GM12864 (cell line): Measurements from ENCODE around the gene LILRA1.
"Not testable (repeated sequence)": the region's sequence is repeated elsewhere in the genome, so short reads cannot be mapped to it uniquely, and the experiment has no call there.

Experiments
- DNase-seq: peaks from one replicate; pipeline ENCODE4 v3.0.0-alpha.2; 2011; ENCODE audit warnings: low read depth
- H3K4me3 ChIP-seq: 2 replicates; pipeline ENCODE4 v1.5.1; 2011; ENCODE audit warnings: mild to moderate bottlenecking, low read depth, low read length, control low read depth
- CTCF ChIP-seq: IDR thresholded peaks from 2 replicates; pipeline ENCODE4 v1.5.1; 2011; ENCODE audit warnings: low read depth, mild to moderate bottlenecking, moderate library complexity, low read length, control low read depth, inconsistent platforms; ENCODE audit errors: missing control alignments

Gene LILRA1

DNA sequence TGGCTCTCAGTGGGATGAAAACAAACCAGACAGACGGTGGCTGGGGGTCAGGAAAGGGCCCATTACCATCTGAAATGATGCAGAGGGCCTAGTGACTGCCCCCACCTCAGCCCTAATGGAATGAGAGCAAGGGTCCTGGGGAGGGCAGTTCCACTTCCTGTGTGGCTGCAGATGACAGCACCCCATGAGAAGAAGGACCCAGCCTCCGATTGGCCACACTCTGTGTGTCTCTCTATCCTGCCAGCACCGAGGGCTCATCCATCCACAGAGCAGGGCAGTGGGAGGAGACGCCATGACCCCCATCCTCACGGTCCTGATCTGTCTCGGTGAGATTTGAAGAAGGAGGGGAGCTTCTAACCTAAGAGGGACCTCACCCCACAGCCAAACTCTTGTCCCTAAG is 37.4 kb downstream of the LILRA1 start:
- TF ChIP-seq CTCF, result no peak
- DNase-seq, result no peak
- no peak overlapping the region for H3K4me3 ChIP-seq

DNA sequence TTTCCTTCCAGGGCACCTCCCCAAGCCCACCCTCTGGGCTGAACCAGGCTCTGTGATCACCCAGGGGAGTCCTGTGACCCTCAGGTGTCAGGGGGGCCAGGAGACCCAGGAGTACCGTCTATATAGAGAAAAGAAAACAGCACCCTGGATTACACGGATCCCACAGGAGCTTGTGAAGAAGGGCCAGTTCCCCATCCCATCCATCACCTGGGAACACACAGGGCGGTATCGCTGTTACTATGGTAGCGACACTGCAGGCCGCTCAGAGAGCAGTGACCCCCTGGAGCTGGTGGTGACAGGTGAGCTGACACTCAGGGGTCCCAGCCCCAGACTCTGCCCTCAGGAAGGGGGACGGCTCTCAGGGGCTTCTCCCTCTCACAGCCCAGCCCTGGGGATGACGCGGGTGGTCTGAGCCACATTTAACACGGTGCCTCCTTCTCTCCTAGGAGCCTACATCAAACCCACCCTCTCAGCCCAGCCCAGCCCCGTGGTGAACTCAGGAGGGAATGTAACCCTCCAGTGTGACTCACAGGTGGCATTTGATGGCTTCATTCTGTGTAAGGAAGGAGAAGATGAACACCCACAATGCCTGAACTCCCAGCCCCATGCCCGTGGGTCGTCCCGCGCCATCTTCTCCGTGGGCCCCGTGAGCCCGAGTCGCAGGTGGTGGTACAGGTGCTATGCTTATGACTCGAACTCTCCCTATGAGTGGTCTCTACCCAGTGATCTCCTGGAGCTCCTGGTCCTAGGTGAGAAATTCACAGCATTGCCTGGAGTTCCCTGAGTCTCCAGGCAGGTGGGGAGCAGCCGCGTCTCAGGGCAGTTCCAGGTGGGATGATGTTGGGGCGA is 38.3 kb downstream of the LILRA1 start:
- not testable (repeated sequence) for H3K4me3 ChIP-seq, DNase-seq

DNA sequence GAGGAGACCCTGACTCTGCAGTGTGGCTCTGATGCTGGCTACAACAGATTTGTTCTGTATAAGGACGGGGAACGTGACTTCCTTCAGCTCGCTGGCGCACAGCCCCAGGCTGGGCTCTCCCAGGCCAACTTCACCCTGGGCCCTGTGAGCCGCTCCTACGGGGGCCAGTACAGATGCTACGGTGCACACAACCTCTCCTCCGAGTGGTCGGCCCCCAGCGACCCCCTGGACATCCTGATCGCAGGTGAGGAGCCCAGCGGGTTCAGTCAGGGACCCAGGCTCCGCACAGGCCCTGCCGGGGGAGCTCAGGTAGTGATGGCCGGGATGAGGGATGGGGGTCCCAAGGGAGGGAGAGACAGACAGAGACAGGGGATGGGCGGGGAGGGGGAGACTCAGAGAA is 39.1 kb downstream of the LILRA1 start:
- DNase-seq, H3K4me3 ChIP-seq: not testable (repeated sequence)

DNA sequence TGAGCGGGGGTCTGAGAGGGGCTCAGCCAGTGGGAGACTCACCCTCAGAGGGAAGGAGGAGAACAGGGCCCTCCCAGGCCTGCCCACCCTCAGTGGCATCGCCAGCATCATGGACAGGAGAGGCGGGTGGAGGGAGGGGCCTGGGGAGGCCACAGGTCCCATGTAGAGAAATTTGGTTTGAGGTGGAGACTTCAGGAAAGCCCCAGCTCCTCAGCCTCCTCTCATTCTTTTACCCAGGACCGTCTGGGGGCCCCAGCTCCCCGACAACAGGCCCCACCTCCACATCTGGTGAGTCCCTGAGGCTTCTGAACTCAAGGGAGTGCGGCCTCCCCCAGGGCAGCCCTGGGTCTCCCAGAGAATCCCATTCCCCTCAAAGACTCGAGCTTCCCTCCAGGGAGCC is 40.0 kb downstream of the LILRA1 start:
- no peak overlapping the region for H3K4me3 ChIP-seq
- TF ChIP-seq CTCF, result no peak
- DNase-seq, result no peak

DNA sequence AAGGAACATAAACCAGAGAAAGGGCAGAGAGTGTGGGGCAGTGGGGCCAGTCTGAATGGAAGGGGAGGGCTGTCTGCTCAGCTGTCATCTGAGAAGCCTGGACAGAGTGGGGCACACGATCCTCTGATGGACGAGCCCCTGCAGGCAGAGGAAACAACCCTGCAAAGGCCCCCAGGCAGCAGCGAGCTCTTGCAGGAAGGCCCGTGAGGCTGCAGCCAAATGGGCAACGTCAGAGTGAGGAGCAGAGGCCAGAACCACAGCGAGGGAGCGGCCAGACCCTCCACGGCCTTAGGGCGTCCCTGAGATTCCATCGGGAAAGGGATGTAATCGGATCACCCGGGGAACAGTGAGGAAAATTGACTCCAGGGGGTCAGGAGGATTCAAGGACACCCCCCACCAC is 42.6 kb downstream of the LILRA1 start:
- DNase-seq, H3K4me3 ChIP-seq: not testable (repeated sequence)

GRCh38 chr19:54638683-54639082 is 45.3 kb downstream of the LILRA1 start:
- TF ChIP-seq CTCF, result no peak
- no peak overlapping the region for H3K4me3 ChIP-seq
- no peak for DNase-seq

GRCh38 chr19:54642953-54643352 is 49.5 kb downstream of the LILRA1 start:
- H3K4me3 ChIP-seq, result not testable (repeated sequence)

DNA sequence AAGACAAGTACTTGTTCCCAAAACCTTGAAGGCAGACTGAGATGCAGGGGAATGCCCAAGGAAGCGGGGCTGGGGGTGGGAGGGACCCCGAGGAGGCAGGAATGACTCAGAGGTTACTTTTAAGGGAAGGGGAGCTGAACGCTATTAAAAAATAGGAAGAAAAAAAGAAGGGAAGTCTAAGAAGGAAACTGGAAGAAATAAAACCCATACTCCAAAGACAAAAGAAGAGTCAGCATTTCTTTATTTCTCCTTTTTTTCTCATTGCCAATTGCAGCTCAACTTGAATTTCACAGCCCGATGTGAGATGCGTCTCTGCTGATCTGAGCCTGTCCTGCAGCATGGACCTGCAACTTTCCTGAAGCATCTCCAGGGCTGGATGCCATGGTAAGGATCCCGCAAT is 50.2 kb downstream of the LILRA1 start:
- DNase-seq, H3K4me3 ChIP-seq: not testable (repeated sequence)

More at GRCh38 chr19:54642953-54643352, 49.5 kb downstream of the LILRA1 start:
- not testable (repeated sequence) for DNase-seq

GRCh38 chr19:54644056-54644455 is 50.6 kb downstream of the LILRA1 start:
- no peak for TF ChIP-seq CTCF
- DNase-seq, result no peak
- H3K4me3 ChIP-seq, result no peak overlapping the region

GRCh38 chr19:54646331-54646841 is 53.0 kb downstream of the LILRA1 start:
- no peak for DNase-seq
- no peak for TF ChIP-seq CTCF
- H3K4me3 ChIP-seq, result no peak overlapping the region
